HG03039 (cell line): ENCODE data around the gene FOXA3.
"Not testable (repeated sequence)": the region's sequence is repeated elsewhere in the genome, so short reads cannot be mapped to it uniquely, and the experiment has no call there.

Experiments
- ATAC-seq: cut with Tn5 transposase; IDR thresholded peaks from one replicate; pipeline ENCODE4 v1.9.1; 2021; ENCODE audit warnings: mild to moderate bottlenecking, moderate library complexity; ENCODE audit not compliant: unreplicated experiment

The FOXA3 gene

GRCh38 chr19:45887200-45887710, 23.1 kb downstream of the FOXA3 start:
- ATAC-seq = no peak

DNA sequence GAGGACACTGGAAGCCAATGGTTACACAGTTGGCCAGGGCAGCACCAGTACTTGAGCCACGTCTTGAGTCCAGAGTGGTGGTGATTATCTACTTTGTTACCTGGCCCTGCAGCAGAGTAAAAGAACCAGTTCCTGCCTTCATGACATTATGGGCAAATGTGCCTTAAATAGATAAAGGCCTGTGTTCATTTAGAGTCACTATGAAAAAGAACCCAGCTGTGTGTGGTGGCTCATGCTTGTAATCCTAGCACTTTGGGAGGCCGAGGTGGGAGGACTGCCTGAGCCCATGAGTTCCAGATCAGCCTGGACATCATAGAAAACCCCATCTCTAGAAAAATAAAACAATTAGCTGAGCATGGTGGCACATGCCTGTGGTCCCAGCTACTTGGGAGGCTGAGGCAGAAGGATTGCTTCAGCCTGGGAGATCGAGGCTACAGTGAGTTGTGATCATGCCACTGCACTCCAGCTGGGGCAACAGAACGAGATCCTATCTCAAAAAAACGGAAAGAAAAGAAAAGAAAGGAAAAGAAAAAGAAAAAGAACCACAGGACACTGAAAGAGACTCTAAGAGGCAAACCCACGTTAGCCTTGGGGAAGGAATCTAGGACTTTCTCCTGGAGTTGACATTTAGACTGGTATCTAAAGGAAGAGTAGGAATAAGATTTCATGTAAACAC, 25.2 kb downstream of the FOXA3 start:
- ATAC-seq = no peak

- ATAC-seq = no peak
Measured at GRCh38 chr19:45890877-45891276, 26.8 kb downstream of the FOXA3 start.

- ATAC-seq = no peak
Measured at GRCh38 chr19:45895519-45895972, 31.4 kb downstream of the FOXA3 start.

DNA sequence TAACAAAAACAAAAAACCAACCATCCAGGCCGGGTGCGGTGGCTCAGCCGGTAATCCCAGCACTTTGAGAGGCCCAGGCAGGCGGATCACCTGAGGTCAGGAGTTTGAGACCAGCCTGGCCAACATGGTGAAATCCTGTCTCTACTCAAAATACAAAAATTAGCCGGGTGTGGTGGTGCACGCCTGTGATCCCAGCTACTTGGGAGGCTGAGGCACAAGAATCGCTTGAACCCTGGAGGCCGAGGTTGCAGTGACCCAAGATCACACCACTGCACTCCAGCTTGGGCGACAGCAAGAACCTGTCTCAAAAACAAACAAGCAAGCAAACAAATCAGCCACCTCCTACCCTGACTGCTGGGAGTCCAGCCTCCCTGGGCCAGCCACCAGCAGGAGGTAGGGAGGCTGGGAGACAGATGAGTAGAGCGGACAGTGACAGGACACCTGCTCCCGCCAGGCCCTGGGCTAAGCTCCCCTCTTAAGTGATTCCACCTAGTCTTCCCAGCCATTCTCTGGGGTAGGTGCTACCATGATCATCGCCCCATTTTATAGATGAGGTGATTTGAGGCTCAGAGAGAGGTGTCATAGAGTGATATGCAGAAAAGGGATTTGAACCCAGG, 32.0 kb downstream of the FOXA3 start:
- ATAC-seq = not testable (repeated sequence)

GRCh38 chr19:45897261-45897812, 33.2 kb downstream of the FOXA3 start:
- no peak for ATAC-seq

- no peak for ATAC-seq
Measured at GRCh38 chr19:45899253-45899652, 35.1 kb downstream of the FOXA3 start.

- no peak for ATAC-seq
Measured at GRCh38 chr19:45899919-45900589, 35.9 kb downstream of the FOXA3 start.

- no peak for ATAC-seq
Measured at GRCh38 chr19:45900738-45901431, 36.8 kb downstream of the FOXA3 start.

DNA sequence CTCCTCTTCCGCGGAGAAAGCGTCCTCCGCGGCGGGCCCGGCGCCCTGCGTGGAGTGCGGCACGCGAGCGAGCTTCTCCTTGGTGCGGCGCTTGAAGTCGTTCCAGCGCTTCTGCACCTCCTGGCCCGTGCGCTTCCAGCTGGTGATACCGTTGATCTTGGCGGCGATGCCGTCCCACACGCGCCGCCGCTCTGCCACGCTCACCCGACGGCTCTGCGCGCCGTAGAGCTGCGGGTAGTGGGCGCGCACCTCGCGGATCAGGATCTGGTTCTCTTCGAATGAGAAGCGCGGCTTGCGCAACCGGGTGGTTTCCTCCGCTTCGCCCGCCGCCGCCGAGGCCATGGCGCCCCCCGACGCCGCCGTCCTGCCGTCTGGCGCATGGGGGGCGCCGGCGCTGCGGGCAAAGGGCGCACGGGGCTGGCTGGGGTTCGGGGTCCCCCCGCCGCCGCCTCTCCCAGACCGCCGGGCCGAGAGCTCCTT, 37.3 kb downstream of the FOXA3 start:
- ATAC-seq = no peak

GRCh38 chr19:45901912-45902650, 38.0 kb downstream of the FOXA3 start, which contains the start of gene MYPOP:
TSS of gene MYPOP (minus strand) at chr19:45902613. CDS start at chr19:45901773, 840 bp downstream.
- ATAC-seq = no peak

DNA sequence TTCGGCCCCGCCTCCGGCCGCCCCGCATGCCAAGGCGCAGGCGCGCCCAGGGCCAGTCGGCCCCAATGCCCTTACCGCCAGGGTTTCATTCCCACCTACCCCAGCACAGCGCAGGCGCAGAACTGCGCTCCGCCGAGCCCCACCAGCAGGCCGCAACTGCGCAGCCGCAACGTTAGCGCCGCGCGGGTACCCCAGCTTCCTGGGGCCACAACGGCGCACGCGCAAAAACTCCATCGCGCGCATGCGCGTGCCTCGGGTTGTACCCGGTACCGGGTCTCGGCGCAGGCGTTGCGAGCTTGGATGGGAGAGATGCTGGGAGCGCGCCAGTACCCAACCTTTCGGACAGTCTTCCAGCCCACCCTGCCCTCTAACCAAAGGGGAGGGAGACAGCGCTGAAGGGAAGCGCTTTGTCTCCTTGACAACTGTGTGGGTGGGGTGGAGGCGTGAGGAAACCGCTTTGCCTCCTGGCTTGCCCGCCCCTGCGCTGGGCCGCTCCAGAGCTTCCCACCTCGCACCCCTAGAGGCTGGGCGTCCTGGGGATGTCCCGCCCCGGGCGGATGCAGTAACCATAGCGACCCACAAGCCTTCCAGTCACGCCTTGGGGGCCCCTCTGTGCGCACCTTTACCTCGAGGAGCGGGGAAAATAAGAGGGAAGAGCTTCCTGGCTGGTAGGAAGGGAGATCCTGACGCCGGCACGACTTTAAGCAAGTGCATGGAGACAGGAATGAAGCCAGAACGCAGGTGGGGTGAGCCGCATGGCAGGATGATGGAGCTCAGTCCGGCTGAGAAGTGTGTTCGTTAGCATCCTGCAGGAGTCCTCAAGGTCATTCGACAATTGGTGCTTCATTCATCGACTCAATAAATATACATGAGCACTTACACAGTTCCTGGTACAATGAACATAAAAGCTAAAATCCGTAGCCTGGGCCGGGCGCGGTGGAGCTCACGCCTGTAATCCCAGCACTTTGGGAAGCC, 38.8 kb downstream of the FOXA3 start:
- ATAC-seq = peak; percentile 79

DNA sequence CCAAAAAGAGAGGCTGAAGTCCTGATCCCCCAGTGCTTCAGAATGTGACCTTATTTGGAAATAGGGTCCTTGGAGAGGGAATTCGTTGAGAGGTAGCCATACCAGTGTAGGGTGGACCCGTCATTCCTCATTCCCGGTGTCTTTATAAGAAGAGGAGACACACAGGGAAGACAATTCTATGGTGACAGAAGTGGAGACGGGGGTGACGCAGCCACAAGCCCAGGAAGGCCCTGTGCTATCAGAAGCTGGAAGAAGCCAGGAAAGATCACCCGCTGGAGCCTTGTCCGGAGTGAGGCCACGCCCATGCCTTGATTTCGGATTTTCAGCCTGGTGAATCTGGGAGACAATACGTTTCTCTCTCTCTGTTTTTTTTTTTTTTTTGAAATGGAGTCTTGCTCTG, 40.9 kb downstream of the FOXA3 start:
- no peak for ATAC-seq

- ATAC-seq = no peak
Measured at GRCh38 chr19:45906221-45906620, 42.1 kb downstream of the FOXA3 start.

DNA sequence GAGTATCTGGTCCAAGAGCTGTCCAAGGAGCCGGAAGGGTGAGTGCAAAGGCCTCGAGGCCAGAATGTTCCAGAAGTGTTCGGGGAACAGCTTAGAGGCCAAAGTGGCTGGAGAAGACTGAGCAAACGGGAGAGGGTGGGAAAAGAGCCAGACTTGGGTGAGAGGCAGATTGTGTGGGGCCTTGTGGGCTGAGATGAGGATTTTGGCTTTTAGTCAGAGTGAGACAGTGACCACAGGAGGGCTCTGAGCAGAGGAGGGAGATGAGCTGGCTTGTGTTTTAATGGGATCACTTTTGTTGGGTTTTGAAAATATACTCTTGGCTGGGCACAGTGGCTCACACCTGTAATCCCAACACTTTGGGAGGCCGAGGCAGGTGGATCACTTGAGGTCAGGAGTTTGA, 44.8 kb downstream of the FOXA3 start:
- ATAC-seq = no peak

GRCh38 chr19:45911291-45911690, 47.2 kb downstream of the FOXA3 start:
- no peak for ATAC-seq

DNA sequence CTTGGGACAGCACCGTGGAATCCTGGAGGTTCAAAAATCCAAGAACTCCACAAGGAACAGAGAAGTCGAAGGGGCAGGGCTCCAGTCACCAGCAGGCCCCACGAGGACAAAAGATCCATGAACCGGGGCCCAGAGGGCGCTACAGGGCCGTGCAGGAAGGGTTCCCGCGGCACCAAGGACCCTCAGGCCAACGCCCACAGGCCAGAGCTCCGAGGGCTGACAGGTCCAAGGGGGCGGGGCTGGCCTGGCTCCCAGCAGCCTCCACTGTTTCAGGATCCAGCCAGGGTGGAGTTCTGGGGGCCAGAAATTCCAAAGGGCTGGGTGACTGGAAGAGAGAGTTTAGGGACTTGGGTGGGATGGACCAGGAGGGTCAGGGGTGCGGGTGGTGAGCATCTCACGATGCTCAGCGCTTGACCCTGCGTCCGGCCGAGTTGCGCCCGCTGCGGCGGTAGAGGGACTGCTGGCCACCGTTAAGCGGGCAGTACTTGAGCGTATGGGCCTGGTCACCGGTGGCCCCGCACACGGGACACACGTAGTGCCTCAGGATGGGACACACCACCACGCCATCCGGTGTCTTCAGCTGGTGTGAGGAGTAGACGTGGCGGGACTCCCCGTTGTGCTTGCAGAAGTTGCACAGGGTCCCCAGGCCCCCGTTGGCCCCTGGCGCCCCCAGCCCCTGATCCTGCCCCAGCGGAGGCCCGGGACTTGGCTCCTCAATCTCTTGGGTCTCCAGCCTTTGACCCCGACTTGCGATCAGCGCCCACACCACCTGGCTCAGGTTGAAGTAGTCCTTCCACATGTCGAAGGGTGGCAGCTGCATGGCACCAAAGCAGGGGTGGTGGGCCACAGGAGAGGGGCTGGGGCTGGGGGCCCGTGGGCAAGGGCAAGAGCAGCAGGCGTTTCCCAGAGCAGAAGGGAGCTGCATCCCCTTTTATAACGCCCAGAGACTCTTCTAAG, 50.0 kb downstream of the FOXA3 start, which contains the start of gene NANOS2:
Gene NANOS2 (minus strand): TSS at position 905 of the 957 bp plus-strand sequence. CDS start 85 bp downstream, at position 820.
- ATAC-seq = no peak
